ENCODE results near the gene GPRC5B. TPM values are rescaled to one million over a fixed set of nuclear protein-coding genes. Genes with fewer than 3 reads are reported as not detected.

GPRC5B gene
- polyA plus RNA-seq, 1 donor from 2014 or later, result not detected

DNA sequence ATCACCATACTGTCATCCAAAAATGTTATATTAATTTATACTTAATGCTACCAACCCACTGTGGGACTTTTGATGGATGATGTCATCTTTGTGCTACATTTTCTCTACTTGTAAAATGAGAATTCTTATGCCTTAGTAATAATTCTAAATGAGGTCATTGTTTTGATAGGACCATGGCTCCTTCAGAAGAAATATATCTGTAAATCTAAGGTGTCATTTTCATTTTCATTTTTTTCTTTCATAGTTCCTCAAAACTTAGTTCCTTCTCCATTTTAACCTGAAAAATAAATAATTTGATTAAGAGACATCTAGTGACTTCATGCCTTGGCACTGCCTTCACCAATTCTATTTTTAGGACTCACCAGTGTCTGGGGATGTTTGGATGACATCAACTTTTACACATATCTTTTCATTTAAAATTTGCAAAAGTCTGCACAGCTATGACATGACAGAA lies 48.7 kb downstream of the GPRC5B start:
- Mint-ChIP-seq H3K27ac (no peak overlapping the region), H3K27me3 (peaks cover 2% of the 10 kb centered on the region), H3K9me3 (peaks cover 0 to 2% (median 0%) of the 10 kb centered on the region in 3 donors), H3K36me3 (no peaks in the 10 kb centered on the region), H3K4me1 (no peaks in the 10 kb centered on the region), H3K4me3 (no peak overlapping the region)

DNA sequence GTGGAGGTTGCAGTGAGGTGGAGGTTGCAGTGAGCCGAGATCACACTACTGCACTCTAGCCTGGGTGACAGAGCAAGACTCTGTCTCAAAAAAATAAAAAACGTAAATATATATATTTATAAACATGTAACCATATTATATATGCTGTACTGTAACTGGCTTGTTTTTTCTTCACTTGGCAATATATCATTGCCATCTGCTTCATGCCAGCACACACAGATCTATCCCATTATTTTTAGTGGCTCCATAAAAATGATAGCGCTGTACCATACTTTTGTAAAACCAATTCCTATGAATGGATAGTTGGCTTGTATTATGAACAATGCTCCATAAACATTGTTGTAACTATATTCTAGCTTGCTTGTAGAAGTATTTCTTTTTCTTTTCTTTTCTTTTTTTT lies 49.5 kb downstream of the GPRC5B start:
- Mint-ChIP-seq H3K27ac (no peak overlapping the region), H3K9me3 (peaks cover 0 to 2% (median 0%) of the 10 kb centered on the region in 3 donors), H3K36me3 (peaks cover under 1% of the 10 kb centered on the region), H3K27me3 (peaks cover 2% of the 10 kb centered on the region), H3K4me1 (no peaks in the 10 kb centered on the region), H3K4me3 (no peak overlapping the region)

DNA sequence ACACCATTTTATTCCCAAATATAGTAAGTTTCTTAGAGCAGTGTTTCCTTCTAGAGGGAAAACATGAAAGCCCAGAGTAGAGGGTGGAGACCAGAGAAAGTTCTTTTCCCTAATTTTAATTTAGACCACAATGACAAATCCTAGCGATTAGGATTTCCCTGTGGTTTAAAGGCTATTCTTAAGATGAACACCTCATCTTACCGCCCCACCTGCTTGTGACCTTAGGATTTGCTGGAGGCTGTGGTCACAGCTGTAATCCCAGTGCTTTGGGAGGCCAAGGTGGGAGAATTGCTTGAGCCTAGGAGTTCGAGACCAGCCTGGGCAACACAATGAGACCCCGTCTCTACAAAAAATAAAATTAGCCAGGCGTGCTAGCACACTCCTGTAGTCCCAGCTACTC lies 51.1 kb downstream of the GPRC5B start:
- Mint-ChIP-seq H3K27me3 (peaks cover 2% of the 10 kb centered on the region), H3K4me1 (no peaks in the 10 kb centered on the region), H3K9me3 (peaks cover 0 to 2% (median 0%) of the 10 kb centered on the region in 3 donors), H3K36me3 (peaks cover 3% of the 10 kb centered on the region), H3K27ac (no peak overlapping the region), H3K4me3 (no peak overlapping the region)

DNA sequence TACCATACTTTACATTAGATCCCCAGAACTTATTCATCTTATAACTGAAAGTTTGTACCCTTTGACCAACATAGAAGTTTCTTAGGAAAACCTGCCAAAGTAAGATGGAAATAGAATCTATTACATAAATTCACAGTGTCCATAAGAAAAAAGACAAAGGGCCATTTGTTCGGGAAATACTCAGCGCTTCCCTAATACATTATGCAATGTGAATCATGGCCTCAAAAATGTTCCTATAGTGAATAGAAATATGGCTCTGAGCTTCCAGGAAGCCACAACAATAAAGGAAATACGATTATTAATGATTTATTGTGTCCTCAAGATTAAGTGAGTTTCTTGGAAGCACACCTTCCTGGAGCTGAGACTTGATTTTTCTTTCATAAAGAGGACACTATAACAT lies 51.5 kb downstream of the GPRC5B start:
- Mint-ChIP-seq H3K27ac (no peak overlapping the region), H3K36me3 (peaks cover 3% of the 10 kb centered on the region)

DNA sequence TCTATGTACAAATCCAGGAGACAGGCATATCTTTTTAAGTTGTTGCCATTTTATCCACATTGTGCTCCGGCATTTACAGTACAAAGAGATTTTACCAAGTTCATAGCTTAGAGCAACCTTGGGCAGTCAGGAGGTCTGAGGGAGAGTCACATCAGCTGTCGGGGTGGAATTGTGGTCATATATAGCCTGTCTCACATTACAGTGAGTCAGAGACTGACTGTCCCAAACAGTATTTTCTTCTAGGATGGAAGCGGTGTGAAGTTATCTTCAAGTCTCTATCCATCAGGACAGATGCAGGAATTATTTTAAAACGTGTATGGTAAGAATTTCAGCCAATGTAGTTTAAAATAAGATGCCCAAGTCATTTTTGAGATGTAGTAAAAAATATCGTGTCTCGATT lies 53.0 kb downstream of the GPRC5B start:
- H3K27me3 Mint-ChIP-seq, result peaks cover 2% of the 10 kb centered on the region
- H3K36me3 Mint-ChIP-seq, result peaks cover 3% of the 10 kb centered on the region
- no peak overlapping the region for H3K27ac Mint-ChIP-seq
- H3K4me1 Mint-ChIP-seq, result no peaks in the 10 kb centered on the region
- peaks cover 0 to 2% (median 0%) of the 10 kb centered on the region in 3 donors for H3K9me3 Mint-ChIP-seq
- H3K4me3 Mint-ChIP-seq, result no peak overlapping the region

More for the DNA sequence above, 51.5 kb downstream of the GPRC5B start:
- no peak overlapping the region for H3K4me3 Mint-ChIP-seq
- peaks cover 0 to 2% (median 0%) of the 10 kb centered on the region in 3 donors for H3K9me3 Mint-ChIP-seq
- H3K4me1 Mint-ChIP-seq, result no peaks in the 10 kb centered on the region
- peaks cover 2% of the 10 kb centered on the region for H3K27me3 Mint-ChIP-seq

DNA sequence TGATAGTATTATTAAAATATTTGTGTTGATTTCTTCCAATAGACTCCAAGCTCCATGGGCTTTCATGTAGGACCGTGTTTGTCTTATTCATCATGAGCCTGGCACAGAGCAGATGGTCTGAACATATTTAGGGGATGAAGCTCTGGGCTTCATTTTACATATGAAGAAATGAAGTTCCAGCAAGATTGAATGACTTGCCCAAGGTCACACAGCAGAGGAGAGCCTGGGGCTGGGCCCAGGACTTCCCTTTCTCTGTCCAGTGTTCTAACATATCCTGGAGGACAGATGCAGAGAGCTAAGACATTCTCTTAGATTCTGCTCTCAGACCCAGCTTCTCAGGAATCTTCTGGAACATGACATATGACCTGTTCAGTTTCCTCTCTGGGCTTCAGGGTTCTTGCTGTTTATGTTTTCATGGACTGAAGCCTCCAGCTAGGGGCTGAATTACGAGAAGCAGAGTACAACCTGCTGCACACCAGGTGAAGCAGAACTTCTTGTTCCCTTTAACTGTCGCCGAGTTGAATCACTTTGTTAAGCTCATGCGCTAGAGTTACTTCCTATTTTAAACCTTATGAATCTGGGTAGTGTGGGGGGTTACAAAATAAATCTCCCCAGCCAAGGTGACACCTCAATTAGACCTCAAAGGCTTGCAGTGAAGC lies 53.6 kb downstream of the GPRC5B start:
- Mint-ChIP-seq H3K9me3 (peaks cover 0 to 2% (median 0%) of the 10 kb centered on the region in 3 donors), H3K4me1 (no peaks in the 10 kb centered on the region), H3K36me3 (peaks cover 3% of the 10 kb centered on the region), H3K27me3 (peaks cover 2% of the 10 kb centered on the region), H3K27ac (no peak overlapping the region), H3K4me3 (no peak overlapping the region)

DNA sequence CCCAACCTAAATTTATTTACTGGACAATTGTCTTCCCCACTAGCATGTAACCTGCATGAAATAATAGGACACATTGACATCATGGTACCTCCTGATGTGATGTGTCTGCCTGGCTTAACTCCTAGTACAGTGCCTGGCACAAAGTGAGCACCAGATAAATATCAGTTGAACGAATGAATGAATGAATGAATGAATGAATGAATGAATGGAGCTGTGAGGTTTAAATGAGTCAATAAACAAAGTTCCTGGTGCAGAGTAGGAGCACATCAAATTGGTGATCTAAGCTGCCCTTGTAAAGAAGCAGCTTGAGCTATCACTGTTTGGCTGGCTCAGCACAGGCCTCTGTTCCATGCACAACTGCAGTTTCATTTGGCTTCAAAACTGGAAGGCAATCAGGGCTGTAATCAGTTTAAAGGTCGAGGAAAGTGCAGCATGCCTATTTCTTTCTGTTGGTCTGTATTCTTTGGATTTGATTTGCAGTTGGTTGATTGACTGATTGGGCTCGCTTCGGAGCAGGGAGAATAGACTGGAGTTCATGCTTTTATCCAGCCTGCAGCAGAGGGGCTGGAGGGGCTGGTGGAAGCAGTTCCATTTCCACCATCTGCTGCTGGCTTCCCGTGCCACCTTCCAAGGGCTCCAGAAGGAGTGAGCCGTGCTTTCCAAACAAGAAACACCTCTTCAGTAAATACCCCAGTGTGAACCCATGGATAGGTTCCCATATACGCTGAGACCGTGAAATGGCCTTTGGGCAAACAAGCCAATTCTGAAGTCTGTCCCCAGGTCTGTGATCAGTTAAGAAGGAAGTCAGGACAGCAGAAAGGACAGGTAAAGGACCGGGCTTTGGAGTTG lies 54.6 kb downstream of the GPRC5B start:
- Mint-ChIP-seq H3K4me3 (no peak overlapping the region), H3K9me3 (peaks cover 0 to 2% (median 0%) of the 10 kb centered on the region in 3 donors), H3K27ac (no peak overlapping the region), H3K36me3 (peaks cover 3% of the 10 kb centered on the region), H3K27me3 (peaks cover 2% of the 10 kb centered on the region), H3K4me1 (no peaks in the 10 kb centered on the region)

DNA sequence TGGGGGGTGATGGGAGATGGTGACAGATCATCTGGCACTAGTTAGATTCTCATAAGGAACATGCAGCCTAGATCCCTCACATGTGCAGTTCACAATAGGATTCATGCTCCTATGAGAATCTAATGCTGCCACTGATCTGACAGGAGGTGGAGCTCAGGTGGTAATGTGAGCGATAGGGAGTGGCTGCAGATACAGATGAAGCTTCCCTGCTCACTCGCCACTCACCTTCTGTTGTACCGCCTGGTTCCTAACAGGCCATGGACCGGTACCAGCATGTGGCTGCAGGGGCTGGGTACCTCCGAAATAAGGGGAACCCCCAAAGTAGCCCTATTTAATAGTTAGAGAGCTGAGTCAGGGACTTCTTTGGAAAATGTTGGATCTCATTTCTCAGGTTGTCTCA lies 60.4 kb downstream of the GPRC5B start:
- no peak overlapping the region for H3K4me3 Mint-ChIP-seq
- no peaks in the 10 kb centered on the region for H3K4me1 Mint-ChIP-seq
- H3K27me3 Mint-ChIP-seq, result no peaks in the 10 kb centered on the region
- no peaks in the 10 kb centered on the region for H3K36me3 Mint-ChIP-seq
- H3K9me3 Mint-ChIP-seq, result no peaks in the 10 kb centered on the region
- H3K27ac Mint-ChIP-seq, result no peak overlapping the region

DNA sequence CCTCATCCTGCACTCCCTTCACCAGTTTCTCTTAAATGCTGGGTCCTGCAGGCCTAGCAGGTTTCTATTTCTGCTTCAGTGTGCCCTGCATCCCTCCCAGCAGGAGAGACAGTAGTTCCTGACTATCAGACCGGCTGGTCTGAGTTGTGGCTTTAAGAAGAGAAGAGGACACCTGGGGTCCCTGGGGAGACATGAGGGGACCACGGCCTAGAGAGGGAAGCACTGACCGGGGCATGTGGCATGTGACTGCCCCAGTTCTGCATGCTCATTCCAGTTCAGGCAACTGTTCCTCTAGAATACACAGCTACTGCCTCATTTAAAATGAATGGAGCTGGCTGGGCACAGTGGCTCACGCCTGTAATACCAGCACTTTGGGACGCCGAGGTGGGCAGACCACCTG lies 61.3 kb downstream of the GPRC5B start:
- no peak overlapping the region for H3K27ac Mint-ChIP-seq

DNA sequence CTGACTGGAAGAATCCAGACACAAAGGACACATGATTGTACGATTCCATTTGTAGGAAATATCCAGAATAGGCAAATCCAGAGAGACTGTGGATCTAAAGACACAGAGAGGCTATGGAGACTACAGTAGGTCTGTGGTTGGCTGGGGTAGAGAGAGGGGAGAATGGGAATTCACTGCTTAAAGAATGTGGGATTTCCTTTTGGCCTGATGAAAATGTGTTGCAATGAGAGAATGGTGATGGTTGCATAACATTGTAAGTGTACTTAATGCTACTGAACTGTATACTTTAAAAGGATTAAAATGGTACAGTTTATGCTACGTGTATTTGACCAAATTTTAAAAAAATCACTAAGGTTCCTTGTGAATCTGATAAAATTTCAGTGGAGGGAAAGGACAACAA lies 62.1 kb downstream of the GPRC5B start:
- Mint-ChIP-seq H3K36me3 (no peaks in the 10 kb centered on the region), H3K4me1 (no peaks in the 10 kb centered on the region), H3K9me3 (no peaks in the 10 kb centered on the region), H3K27ac (no peak overlapping the region), H3K27me3 (no peaks in the 10 kb centered on the region), H3K4me3 (no peak overlapping the region)

More for the DNA sequence above, 61.3 kb downstream of the GPRC5B start:
- no peaks in the 10 kb centered on the region for H3K27me3 Mint-ChIP-seq
- H3K4me3 Mint-ChIP-seq, result no peak overlapping the region
- H3K9me3 Mint-ChIP-seq, result no peaks in the 10 kb centered on the region
- no peaks in the 10 kb centered on the region for H3K4me1 Mint-ChIP-seq
- no peaks in the 10 kb centered on the region for H3K36me3 Mint-ChIP-seq

DNA sequence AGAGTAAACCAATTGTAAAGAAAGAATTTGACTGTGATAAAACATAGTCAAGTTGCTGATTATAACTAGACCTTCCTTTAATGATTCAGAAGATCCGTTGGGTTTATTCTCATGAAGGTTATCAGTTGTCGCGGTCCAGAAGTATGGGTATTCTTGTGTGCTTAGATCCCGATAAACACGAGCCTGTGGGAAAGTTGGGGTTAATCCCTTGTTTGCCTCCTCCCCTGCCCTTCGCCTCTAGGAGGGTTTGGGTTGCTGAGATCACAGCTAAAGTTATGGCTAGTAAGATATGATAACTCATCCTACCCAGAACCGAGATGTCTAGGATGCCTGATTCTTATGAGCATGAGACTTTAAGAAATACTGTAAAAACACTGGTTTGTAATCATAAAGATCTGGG lies 66.8 kb downstream of the GPRC5B start:
- H3K9me3 Mint-ChIP-seq, result peaks cover 7% of the 10 kb centered on the region in 3 donors
- H3K4me3 Mint-ChIP-seq, result no peak overlapping the region
- H3K36me3 Mint-ChIP-seq, result peaks cover 1% of the 10 kb centered on the region
- H3K27me3 Mint-ChIP-seq, result no peaks in the 10 kb centered on the region
- H3K4me1 Mint-ChIP-seq, result no peaks in the 10 kb centered on the region
- no peak overlapping the region for H3K27ac Mint-ChIP-seq

DNA sequence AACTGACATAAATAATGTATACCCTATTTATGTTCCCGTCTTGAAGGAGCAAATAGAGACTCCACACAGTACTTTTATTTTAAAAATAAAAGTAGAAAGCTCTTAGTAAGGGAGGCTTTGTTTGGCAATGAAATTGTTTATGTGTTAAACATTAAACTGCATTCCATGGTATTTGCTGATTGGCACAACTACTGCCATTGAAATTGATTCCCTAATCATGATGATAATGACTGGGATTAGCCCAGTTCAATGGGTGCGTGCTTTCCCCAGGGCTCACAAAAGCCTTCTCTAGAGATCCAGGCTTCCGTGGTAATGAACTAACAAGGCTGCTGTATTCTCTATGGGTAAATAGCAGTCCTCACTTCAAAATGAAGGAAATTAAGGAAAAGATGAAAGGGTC lies 67.5 kb downstream of the GPRC5B start:
- H3K9me3 Mint-ChIP-seq, result peaks cover 7 to 9% (median 9%) of the 10 kb centered on the region in 3 donors
- H3K27ac Mint-ChIP-seq, result no peak overlapping the region
- H3K4me3 Mint-ChIP-seq, result no peak overlapping the region
- H3K36me3 Mint-ChIP-seq, result peaks cover 1% of the 10 kb centered on the region
- no peaks in the 10 kb centered on the region for H3K4me1 Mint-ChIP-seq
- no peaks in the 10 kb centered on the region for H3K27me3 Mint-ChIP-seq

DNA sequence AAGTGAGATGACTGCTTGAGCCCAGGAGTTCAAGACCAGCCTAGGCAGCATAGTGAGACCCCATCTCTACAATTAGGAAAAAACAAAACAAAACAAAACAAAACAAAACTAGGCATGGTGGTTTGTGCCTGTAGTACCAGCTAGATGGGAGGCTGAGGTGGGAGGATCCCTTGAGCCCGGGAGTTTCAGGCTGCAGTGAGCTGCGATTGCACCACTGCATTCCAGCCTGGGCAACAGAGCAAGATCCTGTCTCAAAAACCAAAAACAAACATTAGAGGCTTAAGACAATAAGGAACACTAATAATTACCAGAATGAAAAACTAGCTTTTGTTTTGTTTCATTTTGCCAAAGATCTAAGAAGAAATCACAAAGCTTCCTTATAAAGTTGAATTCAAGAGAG lies 69.2 kb downstream of the GPRC5B start:
- H3K27me3 Mint-ChIP-seq, result no peaks in the 10 kb centered on the region
- H3K9me3 Mint-ChIP-seq, result peaks cover 7 to 12% (median 9%) of the 10 kb centered on the region in 3 donors
- no peak overlapping the region for H3K27ac Mint-ChIP-seq
- H3K36me3 Mint-ChIP-seq, result peaks cover 1% of the 10 kb centered on the region
- H3K4me1 Mint-ChIP-seq, result no peaks in the 10 kb centered on the region
- no peak overlapping the region for H3K4me3 Mint-ChIP-seq

DNA sequence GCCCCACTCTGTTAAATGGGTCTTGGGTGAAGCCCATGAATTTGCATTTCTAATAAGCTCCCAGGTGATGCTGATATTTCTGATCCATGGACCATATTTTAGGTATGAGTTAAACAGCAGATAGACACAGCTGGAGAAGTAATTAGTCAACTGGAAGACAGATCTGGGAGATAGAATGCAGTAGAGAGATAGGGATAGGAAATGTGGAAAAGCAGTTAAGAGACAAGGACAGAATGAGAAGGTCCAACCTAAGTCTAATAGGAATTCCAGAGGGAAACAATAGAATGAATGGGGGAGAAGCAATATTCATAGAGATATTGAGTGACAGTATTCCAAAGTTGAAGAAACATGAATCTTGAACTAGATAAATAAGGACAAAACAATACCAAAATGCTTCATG lies 71.7 kb downstream of the GPRC5B start:
- Mint-ChIP-seq H3K4me1 (no peaks in the 10 kb centered on the region), H3K27me3 (no peaks in the 10 kb centered on the region), H3K4me3 (no peak overlapping the region), H3K9me3 (peaks cover 7 to 12% (median 9%) of the 10 kb centered on the region in 3 donors), H3K27ac (no peak overlapping the region), H3K36me3 (peaks cover 1% of the 10 kb centered on the region)

DNA sequence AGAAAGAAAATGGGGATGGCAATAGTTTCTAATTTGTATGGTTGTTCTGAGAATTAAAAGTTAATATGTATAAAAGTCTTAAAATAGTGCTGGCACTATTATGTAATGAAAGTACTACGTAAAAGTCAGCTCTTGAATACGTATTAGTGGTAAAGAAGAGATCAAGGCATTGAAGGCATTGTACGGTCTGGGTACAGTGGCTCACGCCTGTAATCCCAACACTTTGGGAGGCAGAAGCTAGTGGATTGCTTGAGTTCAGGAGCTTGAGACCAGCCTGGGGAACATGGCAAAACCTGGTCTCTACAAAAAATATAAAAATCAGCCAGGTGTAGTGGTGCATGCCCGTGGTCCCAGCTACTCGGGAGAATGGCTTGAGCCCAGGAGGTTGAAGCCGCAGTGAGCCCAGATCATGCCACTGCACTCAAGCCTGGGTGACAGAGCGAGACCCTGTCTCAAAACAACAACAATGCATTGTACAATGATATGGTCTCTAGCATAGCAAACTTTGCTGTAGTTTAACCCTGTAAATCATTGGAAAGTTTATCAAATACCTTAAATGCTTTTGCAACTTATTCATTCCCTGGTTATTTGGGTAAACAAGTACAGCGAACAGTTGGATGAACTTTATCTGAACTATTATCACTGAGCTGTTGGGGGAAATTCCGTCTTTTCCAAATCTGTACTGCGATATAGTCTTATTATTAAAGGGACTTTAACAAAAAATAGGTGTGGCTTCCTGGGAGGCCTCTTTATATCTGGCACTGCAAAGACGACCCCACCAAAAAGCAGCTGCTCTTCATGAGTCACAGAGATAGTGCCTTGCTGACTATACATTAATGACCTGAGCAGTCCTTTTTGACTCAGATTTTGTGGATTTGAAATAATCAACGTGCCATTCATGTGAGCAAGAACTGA lies 73.6 kb downstream of the GPRC5B start:
- H3K9me3 Mint-ChIP-seq, result peaks cover 7 to 12% (median 9%) of the 10 kb centered on the region in 3 donors
- H3K36me3 Mint-ChIP-seq, result peaks cover 1% of the 10 kb centered on the region
- no peak overlapping the region for H3K4me3 Mint-ChIP-seq
- H3K27ac Mint-ChIP-seq, result no peak overlapping the region
- H3K27me3 Mint-ChIP-seq, result no peaks in the 10 kb centered on the region
- no peaks in the 10 kb centered on the region for H3K4me1 Mint-ChIP-seq
